ENCODE results near the gene CREB3L1.

CREB3L1 gene

DNA sequence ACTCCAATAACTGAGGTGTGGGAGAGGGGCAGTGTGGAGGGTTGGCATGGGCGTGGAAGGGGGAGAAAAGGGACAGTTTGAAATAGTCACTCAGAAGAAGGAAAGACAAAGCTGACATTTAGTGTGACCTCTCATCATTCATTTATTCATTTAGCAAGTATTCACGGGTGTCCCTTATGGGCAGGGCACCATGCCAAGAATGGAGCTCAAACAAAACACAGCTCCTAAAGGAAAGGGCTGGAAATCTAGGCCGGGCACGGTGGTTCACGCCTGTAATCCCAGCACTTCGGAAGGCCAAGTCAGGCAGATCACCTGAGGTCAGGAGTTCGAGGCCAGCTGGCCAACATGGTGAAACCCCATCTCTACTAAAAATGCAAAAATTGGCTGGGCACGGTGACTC, 50.4 kb downstream of the CREB3L1 start:
- H3K4me3 ChIP-seq (ENCODE audit: low read length): no peak overlapping the region
- no peak for TF ChIP-seq ZNF274 (IDR thresholded peaks at IDR 0.05; ENCODE audit: low read depth, low read length)

DNA sequence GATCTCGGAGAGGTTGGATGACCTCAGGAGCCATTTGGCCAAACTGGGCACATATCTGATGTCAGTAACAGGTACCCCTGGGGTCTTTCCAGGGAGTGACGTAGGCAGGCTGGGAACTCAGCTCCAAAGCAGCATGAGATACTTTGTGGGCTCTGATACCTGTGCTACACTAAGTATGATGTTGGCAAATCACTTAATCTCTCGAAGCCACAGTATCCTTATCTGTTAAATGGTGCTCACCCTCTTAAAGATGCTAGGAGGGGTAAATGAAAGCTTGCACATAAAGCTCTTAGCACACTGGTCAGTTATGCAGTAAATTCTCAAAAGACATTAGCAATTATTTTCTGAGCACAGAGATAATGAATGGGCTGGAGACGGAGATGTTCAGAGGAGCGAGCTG, 52.7 kb downstream of the CREB3L1 start:
- H3K4me3 ChIP-seq (ENCODE audit: low read length): no peak overlapping the region
- no peak for TF ChIP-seq ZNF274 (IDR thresholded peaks at IDR 0.05; ENCODE audit: low read depth, low read length)

DNA sequence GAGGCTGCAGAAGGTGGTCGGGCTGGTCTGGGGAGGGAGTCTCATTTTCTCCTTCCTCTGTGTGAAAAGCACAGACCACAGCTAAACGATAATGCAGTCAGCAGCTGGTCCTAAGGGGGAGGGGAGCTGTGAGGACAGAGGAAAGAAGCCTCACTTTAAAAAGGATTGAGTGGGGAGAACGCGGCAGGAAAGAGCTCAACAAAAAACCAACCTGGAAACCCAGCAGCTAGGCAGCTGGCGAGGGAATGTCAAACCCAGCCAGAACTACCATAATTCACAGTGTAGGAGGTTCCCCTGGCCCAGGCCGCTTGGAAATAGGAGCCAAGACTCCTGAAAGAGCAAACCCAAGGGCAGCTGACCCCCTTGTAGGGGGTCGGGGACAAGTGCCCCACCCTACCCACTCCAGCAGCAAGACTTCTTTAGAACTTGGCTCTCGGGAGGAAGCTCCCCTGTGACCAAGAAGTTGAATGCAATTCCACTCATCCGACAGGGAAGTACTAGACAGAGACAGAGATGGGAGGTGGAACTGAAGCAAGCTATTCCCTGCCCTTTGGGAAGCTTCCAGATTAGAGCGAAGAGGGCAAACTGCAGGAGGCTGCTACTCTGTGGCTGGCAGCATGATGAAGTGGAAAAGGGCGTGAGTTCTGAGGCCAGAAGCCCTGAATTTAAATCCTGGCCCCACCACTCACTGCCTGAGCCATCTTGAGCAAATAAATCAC, 53.3 kb downstream of the CREB3L1 start:
- TF ChIP-seq ZNF274 (IDR thresholded peaks at IDR 0.05; ENCODE audit: low read depth, low read length): no peak
- no peak overlapping the region for H3K4me3 ChIP-seq (ENCODE audit: low read length)

DNA sequence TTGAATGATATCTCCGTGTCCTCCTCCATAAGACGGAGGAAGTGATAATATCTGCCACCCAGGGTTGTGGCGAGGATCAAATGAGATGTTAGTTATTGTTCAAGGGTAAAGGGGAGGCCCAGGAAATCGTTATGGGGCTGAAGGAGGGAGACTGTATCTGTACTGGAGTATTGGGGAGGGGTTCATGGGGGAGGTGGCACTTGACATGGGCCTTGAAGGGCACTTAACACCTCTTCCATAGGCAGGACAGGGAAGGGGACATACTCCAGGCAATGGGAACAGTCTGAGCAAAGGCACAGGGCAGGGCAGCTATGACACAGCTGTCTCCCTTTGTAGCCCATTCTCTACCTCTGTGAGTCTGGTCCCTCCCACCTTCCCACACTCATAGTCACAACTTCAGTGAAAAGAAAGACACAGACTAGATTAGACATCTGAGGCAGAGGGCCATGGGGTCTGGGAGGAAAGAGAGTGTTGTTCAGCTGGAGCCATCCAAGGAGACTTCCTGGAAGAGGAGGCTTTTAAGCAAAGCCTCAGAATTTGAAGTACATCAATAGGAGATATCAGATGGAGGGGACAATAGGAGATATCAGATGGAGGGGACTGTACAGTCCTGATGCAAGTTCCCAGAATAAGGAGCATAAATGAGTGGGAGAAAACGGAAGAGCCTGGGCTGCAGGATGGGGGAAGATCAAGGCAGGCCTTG, 54.0 kb downstream of the CREB3L1 start:
- TF ChIP-seq ZNF274 (IDR thresholded peaks at IDR 0.05; ENCODE audit: low read depth, low read length): no peak
- no peak overlapping the region for H3K4me3 ChIP-seq (ENCODE audit: low read length)

DNA sequence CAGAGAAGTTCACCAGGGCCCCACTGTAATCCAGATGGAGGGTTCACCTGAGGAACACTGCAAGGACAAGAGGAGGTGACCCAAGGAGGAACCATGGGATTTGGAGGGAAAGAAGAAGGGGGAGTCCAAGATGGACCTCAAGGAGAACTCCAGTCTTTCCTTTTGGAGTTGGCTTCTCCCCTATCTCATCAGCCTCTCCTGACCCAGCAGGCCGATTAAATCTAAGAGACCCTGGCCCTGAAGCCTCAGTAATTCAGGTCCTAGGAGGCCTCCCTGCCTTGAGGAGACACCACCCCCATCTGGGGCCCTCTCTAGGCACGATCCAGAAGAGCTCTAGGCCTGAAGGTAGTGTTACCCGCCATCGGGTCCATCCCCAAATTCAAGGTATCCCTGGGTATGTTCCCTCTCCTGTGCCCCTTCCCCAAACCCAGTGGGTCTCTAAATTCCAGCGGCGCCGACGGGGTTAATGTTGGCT, 54.7 kb downstream of the CREB3L1 start:
- H3K4me3 ChIP-seq (ENCODE audit: low read length): no peak overlapping the region

DNA sequence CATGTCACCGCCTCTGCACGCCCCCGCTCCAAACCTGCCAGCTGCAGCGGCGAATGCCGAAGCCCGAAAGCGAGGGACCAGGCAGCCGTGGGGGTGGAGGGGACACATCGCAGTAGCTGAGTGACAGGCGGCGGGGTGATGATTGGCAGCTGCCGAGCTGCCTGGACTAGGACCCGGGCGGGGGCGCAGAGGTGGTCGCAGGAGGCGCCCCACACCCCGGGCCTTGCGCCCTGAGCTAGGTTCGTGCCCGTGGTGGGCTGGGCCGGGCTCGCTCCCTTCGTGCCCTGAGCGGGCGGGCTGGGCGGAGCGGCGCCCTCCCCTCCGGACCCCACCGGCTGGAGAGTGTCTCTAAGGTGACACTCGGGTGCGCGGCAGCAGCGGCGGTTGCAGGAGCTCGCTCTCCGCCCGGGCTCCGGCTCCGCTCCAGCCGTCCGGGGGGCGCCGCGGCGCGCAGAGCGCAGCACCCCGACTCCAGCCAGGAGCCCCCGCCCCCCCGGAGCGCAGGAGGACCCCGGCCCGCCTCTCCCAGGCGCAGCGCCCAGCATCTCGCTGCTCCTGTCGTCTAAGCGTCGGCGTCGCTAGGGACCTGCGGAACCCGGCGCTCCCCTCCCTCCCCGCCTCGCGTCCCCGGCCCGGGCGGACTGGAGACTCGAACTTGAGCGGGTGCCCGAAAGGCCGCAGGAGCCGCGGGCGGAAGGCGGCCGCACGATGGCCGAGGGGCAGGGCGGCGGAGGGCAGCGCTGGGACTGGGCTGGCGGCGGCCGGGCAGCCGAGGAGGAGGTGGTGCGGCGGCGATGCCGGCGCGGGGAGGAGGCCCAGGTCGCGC, 55.3 kb downstream of the CREB3L1 start:
- no peak overlapping the region; the same call in 1 of the 2 replicates for H3K4me3 ChIP-seq (ENCODE audit: low read length)
- no peak for TF ChIP-seq ZNF274 (IDR thresholded peaks at IDR 0.05; ENCODE audit: low read depth, low read length)

More for the DNA sequence above, 54.7 kb downstream of the CREB3L1 start:
- TF ChIP-seq ZNF274 (IDR thresholded peaks at IDR 0.05; ENCODE audit: low read depth, low read length): no peak

DNA sequence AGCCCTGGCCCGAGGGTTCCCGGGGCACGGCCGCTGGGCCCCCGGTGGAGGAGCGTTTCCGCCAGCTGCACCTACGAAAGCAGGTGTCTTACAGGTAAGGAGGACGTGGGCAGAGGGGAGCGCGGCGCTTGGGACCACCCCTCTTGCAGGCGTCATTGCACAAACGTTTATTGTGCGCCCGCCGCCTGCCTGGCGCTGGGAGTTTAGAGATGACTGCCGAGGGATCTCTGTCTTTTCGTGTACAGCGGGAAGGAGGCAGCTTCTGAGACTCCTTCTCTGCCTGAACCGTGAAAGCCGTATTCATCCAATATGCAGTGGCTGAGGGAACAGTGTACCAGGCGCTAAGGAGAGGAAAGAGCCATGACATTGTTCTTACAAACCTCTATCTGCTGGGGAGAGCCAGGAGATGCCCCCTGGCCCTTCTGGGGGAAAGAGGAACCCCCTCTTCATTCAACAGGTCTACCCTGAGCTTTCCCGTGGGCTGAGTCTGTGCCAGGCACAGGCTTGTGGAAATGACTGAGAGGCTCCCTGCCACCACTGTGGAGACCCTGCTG, 56.0 kb downstream of the CREB3L1 start:
- no peak for TF ChIP-seq ZNF274 (IDR thresholded peaks at IDR 0.05; ENCODE audit: low read depth, low read length)
- H3K4me3 ChIP-seq (ENCODE audit: low read length): no peak overlapping the region; the same call in 1 of the 2 replicates

DNA sequence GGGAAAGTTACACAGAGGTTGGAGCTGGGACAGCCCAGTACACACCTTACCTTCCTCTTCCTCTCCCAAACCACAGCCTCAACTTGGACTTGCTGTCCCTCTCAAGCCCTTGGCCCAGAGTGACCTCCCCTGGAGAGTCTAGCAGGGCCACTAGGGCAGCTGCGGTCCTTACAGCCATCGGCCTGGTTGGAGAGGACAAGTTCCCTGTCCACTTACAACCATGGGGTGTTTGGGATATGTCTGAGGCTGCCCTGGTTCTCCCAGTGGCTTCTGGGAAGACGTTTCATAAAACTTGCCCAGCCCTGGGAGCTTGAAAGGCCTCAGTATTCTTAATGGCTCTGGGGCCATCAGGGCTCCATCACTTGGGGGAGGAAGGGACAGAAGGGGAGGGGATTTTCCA, 56.7 kb downstream of the CREB3L1 start:
- no peak for TF ChIP-seq ZNF274 (IDR thresholded peaks at IDR 0.05; ENCODE audit: low read depth, low read length)
- no peak overlapping the region for H3K4me3 ChIP-seq (ENCODE audit: low read length)

DNA sequence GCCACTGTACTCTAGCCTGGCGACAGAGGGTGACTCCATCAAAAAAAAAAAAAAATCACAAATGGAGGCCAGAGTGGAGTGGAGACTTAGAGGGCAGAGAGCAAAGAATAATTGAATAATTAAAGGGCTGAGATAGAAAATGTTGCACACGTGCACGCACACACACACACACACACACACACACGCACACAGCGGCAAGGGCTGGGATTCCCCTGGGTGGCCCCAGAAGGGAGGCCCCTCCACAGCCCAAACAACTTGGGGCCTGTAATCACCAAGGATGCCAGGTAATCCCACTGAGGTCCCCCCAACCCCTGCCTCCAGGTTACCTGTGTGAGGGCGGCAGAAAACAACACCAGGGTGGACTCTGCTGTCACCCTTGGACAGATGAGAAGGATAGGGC, 57.8 kb downstream of the CREB3L1 start:
- H3K4me3 ChIP-seq (ENCODE audit: low read length): no peak overlapping the region
- TF ChIP-seq ZNF274 (IDR thresholded peaks at IDR 0.05; ENCODE audit: low read depth, low read length): no peak

DNA sequence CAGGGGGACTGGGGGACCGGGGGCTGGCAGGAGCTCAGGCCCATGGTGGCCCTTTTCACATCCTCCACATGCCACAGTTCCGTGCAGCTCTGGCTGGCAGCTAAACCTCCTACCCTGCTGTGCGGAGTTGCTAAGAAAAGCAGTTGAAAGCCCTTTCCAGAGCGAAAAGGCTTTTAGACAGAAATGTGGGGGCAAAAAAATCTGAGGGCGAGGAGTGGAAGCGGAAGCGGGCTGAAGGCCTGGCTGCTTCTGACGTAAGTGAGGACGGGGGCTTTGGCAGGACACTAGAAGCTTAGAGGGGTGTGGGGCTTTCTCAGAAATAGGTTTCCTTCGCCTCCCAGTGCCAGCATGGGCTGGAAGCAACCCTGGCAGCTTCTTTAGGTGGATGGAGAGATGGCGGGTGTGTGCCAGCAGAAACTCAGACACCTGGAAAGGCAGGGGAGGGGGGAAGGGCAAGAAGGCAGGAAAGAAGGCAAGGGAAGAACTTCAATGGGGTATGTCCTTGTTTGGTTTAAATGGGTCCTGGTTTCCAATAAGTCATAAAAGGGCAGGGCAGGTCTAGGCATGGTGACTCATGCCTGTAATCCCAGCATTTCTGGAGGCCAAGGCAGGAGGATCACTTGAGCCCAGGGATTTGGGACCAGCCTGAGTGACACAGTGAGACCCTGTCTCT, 58.6 kb downstream of the CREB3L1 start:
- TF ChIP-seq ZNF274 (IDR thresholded peaks at IDR 0.05; ENCODE audit: low read depth, low read length): no peak
- no peak overlapping the region for H3K4me3 ChIP-seq (ENCODE audit: low read length)

DNA sequence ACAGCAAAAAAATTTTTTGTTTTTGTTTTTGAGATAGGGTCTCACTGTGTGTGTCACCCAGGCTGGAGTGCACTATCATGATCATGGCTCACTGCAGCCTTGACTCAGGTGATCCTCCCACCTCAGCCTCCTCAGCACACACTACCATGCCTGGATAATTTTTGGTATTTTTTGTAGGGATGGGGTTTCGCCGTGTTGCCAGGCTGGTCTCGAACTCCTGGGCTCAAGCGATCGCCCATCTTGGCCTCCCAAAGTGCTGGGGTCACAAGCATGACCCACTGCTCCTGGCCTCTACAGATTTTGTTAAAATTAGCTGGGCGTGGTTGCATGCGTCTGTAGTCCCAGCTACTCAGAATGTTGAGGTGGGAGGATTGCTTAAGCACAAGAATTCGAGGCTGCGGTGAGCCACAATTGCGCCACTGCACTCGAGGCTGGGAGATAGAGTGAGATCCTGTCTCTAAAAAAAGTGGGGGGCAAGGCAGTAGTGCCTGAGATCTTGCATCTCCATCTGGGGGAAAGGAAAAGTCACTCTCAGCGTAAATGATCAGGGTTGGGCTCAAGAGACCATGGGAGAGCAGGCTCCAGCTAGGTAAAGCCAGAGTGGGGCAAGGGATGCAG, 59.2 kb downstream of the CREB3L1 start:
- TF ChIP-seq ZNF274 (IDR thresholded peaks at IDR 0.05; ENCODE audit: low read depth, low read length): no peak

DNA sequence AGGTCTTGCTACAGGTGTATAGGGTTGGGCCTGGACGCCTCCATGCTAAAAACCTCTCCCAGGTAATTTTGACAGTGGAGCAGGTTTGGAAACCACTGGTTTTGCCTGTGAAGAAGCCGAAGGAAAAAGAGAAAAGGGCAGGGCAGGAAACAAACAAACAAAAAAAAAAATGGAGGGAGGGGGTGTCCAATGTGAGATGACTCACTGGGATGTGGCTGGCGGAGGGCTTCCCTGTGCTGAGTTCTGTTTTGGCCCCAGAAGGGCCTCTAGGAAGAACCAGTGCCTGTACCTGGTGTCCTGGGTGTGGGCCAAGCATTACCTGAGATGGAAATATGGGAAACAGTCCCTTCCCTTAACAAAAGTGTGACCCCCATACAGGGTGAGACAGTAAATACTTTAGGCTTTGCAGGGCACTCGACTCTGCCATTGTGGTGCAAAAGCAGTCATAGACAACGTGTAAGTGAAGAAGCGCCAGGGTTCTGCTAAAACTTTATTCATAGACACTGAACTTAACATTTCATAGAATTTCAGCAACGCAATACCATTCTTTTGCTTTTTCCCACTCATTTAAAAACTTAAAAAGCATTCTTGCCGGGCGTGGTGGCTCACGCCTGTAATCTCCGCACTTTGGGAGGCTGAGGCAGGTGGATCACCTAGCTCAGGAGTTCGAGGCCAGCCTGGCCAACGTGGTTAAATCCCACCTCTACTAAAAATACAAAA, 60.3 kb downstream of the CREB3L1 start:
- TF ChIP-seq ZNF274 (IDR thresholded peaks at IDR 0.05; ENCODE audit: low read depth, low read length): no peak
- no peak overlapping the region for H3K4me3 ChIP-seq (ENCODE audit: low read length)

More for the DNA sequence above, 59.2 kb downstream of the CREB3L1 start:
- H3K4me3 ChIP-seq (ENCODE audit: low read length): no peak overlapping the region

DNA sequence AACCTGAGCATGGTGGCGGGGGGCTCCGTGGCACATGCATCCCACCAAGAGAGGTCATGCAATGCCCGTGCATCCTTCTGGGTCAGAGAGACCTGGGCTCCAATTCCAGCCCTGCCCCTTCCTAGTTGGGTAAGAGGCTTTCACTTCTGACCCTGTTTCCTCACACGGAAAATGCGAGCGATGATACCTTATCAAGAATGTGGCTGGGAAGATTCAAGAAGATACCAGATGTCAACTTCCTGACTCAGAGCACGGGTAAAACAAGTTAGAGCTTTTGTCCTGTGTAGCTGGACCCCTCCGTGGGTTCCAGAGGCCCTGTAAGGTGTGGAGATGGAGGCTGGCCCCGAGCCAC, 61.1 kb downstream of the CREB3L1 start:
- no peak overlapping the region for H3K4me3 ChIP-seq (ENCODE audit: low read length)
- TF ChIP-seq ZNF274 (IDR thresholded peaks at IDR 0.05; ENCODE audit: low read depth, low read length): no peak
